HG02870 (cell line): ENCODE data around the gene RSPO4.
"Not testable (repeated sequence)": the region's sequence is repeated elsewhere in the genome, so short reads cannot be mapped to it uniquely, and the experiment has no call there.

Experiments
- ATAC-seq: cut with Tn5 transposase; IDR thresholded peaks from one replicate; pipeline ENCODE4 v1.9.1; 2021; ENCODE audit warnings: mild to moderate bottlenecking, moderate library complexity; ENCODE audit not compliant: unreplicated experiment

The RSPO4 gene

GRCh38 chr20:1001911-1002681, at the start of gene RSPO4:
TSS of gene RSPO4 (minus strand) at chr20:1002311. CDS start at chr20:1002164, 147 bp downstream.
- ATAC-seq: no peak

- no peak for ATAC-seq
Observed at GRCh38 chr20:1050440-1050839, 48.3 kb upstream of the RSPO4 start.

DNA sequence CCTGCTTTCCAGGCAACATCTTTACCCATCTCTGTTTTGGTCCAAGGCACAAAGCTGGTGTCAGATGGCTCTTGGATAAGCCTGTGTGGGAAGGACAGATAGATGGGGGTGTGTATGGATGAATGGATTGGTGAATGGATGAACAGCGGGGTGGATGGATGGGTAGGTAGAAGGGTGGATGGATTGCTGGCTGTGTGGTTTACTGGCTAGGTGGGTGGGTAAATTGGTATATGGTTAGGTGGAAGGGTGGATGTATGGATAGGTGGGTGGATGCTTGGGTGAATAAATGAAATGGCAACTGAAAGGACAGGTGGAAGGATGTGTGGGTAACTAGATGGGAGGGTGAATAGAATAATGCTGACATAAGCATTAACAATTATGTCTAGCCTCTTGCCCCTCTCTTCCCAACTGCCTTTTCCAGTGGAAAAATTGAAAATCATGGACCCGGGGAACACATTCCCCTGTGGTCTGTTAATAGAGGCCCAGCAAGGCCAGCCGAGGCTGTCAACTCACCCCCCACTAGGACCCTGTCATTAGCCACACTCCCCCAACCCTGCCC, 43.8 kb upstream of the RSPO4 start:
- ATAC-seq: no peak

DNA sequence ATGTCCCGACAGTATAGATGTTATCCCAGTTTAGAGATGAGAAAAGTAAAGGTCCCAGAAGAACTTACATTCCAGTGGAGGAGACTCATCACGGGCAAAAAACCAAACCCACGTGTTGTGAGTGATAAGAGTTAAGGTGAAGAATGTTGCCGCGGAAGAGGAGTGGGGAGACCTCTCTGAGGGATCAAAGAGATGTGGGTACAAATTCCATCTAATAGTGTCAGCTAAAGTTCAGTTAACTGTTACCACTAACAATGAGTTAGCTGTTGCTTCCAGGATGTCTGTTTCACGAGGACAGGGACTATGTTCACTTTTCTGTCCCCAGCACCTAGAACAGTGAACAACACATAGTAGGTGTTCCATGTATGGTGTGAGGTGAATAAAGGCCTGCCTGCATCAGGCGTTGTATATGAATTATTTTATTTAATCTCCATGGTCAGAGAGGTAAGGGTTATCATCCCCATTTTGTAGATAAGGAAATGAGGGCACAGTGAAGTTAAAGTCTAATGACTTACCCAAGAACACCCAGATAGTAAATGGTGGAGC, 39.8 kb upstream of the RSPO4 start:
- ATAC-seq: no peak

GRCh38 chr20:1038205-1038604, 36.1 kb upstream of the RSPO4 start:
- no peak for ATAC-seq

- ATAC-seq: no peak
Observed at GRCh38 chr20:1037039-1037438, 34.9 kb upstream of the RSPO4 start.

DNA sequence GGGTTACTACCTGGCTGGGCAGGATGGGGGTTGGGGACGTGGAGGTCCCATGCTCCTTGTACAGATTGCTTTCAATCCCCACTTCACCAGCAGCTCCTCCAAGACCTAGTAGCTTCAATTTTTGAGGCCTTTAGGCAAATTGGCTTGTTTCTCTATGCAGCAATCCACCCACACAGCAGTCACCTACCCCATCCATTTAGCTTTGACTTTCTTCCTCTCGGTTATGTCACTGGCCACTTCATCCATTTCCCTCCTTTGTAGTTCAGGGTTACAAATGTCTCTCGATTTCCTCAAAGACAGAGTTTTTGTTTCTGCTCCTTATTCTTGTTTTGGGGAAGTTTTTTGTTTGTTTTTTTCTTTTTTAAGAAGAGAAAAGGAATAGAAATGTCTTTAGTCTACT, 33.4 kb upstream of the RSPO4 start:
- no peak for ATAC-seq

DNA sequence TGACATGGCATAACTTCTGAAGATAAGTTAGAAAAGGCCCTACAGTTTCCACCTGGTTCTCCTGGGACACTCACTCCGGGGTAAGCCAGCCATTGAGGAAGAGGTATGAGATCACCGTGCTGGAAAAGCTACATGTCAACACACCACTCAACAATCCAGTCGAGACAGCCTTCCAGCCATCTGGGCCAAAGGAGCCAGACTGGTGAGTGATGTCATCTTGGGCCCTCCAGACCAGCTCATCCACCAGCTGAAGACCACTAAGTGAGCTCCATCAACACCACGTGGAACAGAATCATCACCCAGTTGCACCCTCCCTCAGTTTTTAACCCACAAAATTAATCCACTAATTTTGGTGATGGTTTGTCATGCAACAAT, 32.3 kb upstream of the RSPO4 start:
- no peak for ATAC-seq

DNA sequence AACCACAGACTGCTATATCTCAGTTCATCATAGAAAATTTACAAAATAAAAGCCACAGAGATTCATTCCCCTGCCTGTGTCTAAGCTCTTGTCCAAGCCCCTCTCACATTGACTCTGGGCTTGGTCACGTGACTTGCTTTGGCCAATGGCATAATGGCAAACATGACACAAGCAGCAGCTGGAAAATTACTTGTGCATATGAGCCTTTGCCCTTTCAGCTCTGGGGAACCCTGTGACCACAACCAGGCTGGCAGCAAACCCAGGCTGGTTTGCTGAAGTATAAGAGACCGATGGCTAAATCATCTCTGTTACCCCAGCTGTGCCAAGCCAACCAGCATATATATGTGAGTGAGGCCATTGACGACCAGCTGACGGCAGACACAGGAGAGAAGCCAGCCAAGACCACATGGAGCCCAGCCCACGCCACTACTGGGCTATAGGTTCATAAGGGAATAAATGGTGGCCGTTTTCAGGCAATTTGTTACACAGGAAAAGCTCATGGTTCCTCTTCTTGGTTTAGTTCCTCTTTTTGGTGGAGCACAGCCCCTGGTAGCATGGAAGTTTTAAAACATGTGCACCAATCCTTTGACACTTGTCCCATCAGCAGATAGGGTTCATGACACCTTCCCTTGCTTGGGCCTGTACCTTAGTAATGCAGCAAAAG, 31.8 kb upstream of the RSPO4 start:
- ATAC-seq: no peak

DNA sequence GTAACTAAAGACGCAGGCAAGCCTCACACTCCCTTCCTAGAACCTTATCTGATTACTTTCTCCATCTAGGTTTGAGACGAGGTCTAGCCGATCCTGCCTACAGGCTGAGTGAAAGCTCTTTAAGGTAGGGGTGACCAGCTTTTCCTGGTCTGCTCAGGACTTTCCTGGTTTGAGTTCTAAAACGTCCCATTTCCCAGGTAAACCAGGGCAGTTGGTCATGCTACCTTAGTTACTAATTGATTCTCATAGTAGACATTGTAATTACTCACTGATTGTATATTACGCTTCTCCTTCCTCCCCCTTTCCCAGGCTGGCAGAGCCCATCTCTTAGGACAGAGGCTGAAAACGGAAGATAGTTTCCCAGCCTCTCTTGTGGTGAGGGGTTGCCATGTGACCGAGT, 27.9 kb upstream of the RSPO4 start:
- no peak for ATAC-seq

GRCh38 chr20:1026214-1026613, 24.1 kb upstream of the RSPO4 start:
- not testable (repeated sequence) for ATAC-seq

DNA sequence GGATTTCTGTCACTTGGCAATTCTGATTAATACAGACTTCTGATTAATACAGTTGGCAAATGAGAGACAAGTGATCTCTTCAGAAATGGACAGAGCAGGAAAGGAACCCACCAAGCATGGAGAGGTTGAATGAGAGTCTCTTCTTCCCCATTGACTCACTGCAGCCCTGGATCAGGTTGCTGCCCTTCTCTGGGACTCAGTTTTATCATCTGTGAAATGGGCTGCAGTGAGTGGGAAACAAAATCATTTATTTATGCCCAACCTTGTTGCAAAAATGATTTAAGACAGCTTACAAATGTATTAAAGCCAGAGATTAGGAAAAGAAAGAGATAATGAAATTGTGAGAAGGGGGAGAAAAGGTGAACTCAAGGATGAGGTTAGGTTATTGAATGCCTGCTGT, 20.8 kb upstream of the RSPO4 start:
- no peak for ATAC-seq

DNA sequence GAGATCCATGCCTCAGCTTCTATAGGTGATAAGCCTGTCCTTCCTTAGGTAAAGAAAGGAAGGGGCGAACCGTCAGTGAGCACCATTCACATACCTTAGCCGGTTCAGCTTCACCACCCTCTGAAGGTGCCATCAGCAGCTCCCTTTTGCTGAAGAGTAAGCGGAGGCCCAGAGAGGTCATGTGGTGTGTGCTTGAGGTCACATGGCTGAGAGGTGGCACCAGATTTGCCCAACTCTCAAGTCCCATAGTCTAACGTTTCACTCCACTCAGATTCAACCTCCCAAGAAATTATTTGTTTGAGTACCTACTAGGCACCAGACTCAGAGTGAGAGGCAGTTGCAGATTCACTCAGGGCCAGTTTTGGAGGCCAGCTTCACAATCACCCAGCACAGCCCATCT, 18.5 kb upstream of the RSPO4 start:
- ATAC-seq: no peak

GRCh38 chr20:1019344-1019743, 17.2 kb upstream of the RSPO4 start:
- no peak for ATAC-seq

DNA sequence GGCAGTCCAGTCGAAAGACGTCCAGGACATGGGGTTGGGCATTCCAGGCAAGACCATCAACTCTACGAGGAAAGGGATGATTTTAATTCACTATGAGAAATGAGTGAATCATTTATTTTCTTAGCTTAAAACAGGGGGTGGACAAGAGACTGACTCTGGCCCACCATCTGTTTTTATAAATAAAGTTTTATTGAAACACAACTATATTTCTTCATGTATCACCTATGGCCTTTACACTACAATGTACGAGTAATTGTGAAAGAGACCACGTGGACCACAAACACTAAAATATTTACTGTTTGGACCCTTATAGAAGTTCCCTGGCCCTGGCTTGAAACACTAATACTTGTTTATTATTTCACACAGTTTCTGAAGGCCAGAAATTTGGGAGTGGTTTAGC, 15.6 kb upstream of the RSPO4 start:
- no peak for ATAC-seq

DNA sequence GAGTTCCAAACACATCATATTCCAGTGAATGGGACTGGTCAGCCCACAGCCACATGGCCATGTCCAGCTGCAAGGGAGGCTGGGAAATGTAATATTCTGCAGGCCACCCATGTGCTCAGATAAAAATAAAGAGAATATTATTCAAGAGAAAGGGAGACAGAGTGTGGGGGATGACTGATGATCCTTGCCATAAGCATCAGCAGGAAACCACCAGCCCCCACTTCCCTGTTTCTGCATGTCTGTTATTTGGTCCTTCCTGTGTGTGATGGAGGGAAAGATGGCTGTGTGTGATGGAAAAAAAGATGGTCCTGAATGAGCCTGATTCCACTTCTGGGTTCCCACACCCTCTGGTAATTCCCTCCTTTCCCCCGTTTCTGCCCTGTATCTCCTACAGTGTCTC, 13.1 kb upstream of the RSPO4 start:
- no peak for ATAC-seq

- no peak for ATAC-seq
Observed at GRCh38 chr20:1014471-1014870, 12.4 kb upstream of the RSPO4 start.

DNA sequence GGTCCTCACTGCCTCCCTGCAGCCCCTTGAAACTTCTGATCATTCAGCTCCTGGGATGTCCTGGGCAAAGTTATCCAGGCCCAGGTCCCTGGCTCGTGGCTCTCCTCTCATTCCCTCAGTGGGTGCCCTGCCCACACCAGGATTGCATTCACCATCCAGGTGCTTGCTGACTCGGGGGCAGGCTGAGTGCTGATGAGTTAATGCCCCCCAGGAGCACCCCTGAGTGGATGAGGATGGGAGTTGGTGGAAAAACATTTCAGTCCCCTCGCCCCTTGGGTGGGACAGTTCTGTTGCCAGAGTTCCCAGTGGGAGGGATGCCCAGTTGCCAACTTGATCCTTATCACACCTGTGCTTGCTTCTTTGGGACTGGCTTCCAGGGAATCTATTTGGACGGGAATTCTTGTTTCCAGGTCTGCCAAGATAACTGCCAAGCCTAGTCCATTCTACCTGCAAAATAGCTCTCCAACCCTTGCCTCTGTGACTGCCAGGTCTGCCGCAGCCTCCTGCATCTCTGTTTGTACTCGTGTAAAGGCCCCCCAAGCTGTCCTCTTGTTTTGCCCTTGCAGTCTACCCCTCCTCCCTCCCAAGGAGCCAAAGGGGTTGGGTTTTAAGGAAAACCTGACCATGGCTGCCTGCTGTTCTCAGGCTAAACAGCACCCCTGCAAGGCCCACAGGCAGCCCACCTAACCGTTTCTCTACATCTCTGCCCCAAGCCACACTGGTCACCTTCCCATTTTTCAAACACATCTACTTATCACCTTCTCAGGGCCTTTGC, 11.6 kb upstream of the RSPO4 start:
- no peak for ATAC-seq

DNA sequence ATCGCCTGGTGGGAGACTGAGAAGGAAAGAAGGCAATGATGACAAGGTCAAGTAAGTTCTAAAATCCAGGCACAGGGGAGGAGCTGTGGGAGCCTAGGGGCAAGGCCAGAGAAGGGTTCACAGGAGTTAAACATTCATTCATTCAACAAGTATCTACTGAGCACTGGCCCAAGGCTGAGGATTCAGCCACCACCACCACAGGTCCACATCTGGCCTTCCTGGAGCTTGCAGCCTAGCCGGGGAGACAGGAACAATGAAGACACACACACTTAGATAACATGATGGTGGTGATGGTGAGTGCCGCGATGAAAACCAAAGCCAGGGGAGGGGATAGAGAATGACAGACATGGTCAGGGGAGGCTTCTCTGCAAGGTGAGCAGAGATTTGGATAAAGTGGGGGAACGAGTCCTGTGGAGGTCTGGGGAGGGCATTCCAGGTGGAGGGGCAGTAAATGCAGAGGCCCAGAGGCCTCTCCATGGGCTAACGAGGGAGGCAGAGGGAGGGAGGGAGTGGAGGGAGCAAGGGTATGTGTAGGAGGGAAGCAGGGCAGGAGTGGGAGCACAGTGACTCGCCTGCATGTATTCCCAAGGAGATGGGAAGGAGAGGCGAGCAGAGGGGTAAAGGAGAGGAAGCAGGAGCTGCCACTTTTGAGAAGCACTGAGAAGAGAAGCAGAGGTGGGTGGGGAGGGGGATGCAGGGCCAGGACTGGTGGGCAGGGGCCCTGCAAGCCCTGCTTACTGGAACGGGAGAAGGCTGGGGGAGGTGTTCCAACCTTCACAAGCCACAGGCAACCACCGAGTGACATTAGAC, 10.5 kb upstream of the RSPO4 start:
- ATAC-seq: no peak

DNA sequence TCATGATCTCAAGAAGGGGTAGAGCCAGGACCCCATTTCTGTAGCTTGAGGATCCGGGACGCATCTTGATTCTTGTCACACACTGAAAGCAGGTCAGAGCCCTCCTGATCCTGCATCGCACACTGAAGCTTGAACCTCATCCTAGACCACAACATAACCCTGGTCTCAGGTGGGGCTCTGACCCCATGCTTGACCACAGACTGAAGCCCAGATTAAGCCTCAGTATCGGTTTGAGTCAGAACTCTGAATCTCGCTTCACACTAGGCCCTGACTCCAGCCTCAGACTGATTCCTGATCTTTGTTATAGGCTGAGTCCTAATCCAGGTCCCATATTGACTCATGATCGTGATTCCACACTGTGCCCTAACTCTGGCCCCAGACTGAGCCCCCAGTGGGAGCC, 8.5 kb upstream of the RSPO4 start:
- peak; percentile 83 for ATAC-seq
